Heart right ventricle (tissue), 16 donors: ENCODE results near the gene SERPINB12. TPM values are rescaled to one million over a fixed set of nuclear protein-coding genes. Genes with fewer than 3 reads are reported as not detected.

Source experiments
- ATAC-seq, 8 donors: fragments of 200-7000 bp; cut with Tn5 transposase; one replicate each; pipeline ENCODE4 v1.9.1; 2020; ENCODE audit warnings: mild to moderate bottlenecking in 8 of 8, moderate library complexity in 8 of 8, moderate number of reproducible peaks in 1 of 8
- DNase-seq, 2 donors: peaks; one replicate each; pipeline ENCODE4 v3.0.0-alpha.2; 2020
- H3K27ac ChIP-seq, 10 donors: fragments of 200-600 bp; sonication (generic) in 2 of 10; one replicate each; pipeline versions ENCODE4 v1.5.0 to v1.8.0; 2020 to 2022; ENCODE audit warnings: mild to moderate bottlenecking in 3 of 10
- H3K27me3 ChIP-seq, 7 donors: fragments of 200-600 bp; one replicate each; pipeline ENCODE4 v1.8.0; 2021 to 2022; ENCODE audit warnings: mild to moderate bottlenecking in 2 of 7
- H3K36me3 ChIP-seq, 9 donors: fragments of 200-600 bp; sonication (generic) in 1 of 9; one replicate each; pipeline versions ENCODE4 v1.5.0 to v1.8.0; 2020 to 2022; ENCODE audit warnings: mild to moderate bottlenecking in 2 of 9
- H3K4me1 ChIP-seq, 9 donors: fragments of 200-600 bp; sonication (generic) in 1 of 9; one replicate each; pipeline versions ENCODE4 v1.5.0 to v1.8.0; 2020 to 2022; ENCODE audit warnings: mild to moderate bottlenecking in 4 of 9
- H3K4me3 ChIP-seq, 10 donors: fragments of 200-600 bp; sonication (generic) in 2 of 10; one replicate each; pipeline versions ENCODE4 v1.5.0 to v1.8.0; 2020 to 2022; ENCODE audit warnings: mild to moderate bottlenecking in 7 of 10, moderate library complexity in 2 of 10
- H3K9me3 ChIP-seq, 11 donors: fragments of 200-600 bp in 10 of 11; sonication (generic) in 2 of 11; one replicate each; pipeline versions ENCODE4 v1.5.0 to v1.8.0; 2013 to 2022; ENCODE audit warnings: mild to moderate bottlenecking in 2 of 11, control low read depth in 1 of 11, moderate library complexity in 1 of 11
- CTCF ChIP-seq, 9 donors: fragments of 200-600 bp; sonication (generic) in 2 of 9; IDR thresholded peaks; one replicate each; pipeline versions ENCODE4 v1.5.0 to v1.8.0; 2021 to 2022; ENCODE audit warnings: antibody characterized with exemption in 9 of 9, mild to moderate bottlenecking in 5 of 9, moderate library complexity in 1 of 9
- WGBS, 2 donors: extraction: QIAGEN DNeasy Blood & Tissue Kit; methylation state at CpG; one replicate each; pipeline ENCODE4 v1.1.7; 2013; ENCODE audit warnings: inconsistent platforms in 1 of 2; 5-methylcytosine and 5-hydroxymethylcytosine counted together
- intact Hi-C, 10 donors: fragments of 100-400 bp; cut with DNase I; formaldehyde crosslinking; loops; one replicate each; pipeline versions ENCODE4 v1.11.1 to v1.14.2; 2022
- polyA plus RNA-seq, 2 donors: library from polyadenylated mRNA; stranded (reverse); fragments of 200-250 nt; gene quantifications; one replicate each; pipeline ENCODE4 v1.2.3, GENCODE V29; 2013
- total RNA-seq, 10 donors: library from RNA; stranded (reverse); fragmentation: NEBNext Ultra II Directional in 3 of 10; extraction: Animal tissue kit (Norgen Biotek cat#: 25700) in 3 of 10; gene quantifications; one replicate each; pipeline versions ENCODE4 v1.2.1 to v1.2.4, GENCODE V29; 2021 to 2023
- donor health status: Arrhythmogenic right ventricular cardiomyopathy.
- donor health status: ischemic (EF 13 %, LVEDD 7.1; RV severe dilation, severe dysfunction).
- donor health status: healthy with polysubstance abuse.
- donor health status: DM: no; HTN: yes; CAD: no.
- donor health status: DM: no; HTN: no; CAD: no.
- donor health status: ischemic (EF 25% LVEDD 6.9; RV normal size, moderate dysfunction).
- donor health status: ischemic (EF 25% LVEDD 5.7; RV mildly dilated, moderate dysfunction).
- donor health status: healthy.
- donor health status: DM: yes; HTN: yes; CAD: no.
- donor health status: Ischemic cardiomyopathy.
- donor health status: ischemic (EF 35%, LVEDD 5.7; RV mildly dilated, moderate dysfunction).
- donor health status: nonischemic (EF 11% LVEDD 7.7; RV severe dilation, severe dysfunction).
- donor health status: DM: yes; HTN: yes; CAD: no.
- donor health status: PGD.
- donor health status: ischemic (EF 29% LVEDD 5.4; RV normal size, mild dysfunction).
- donor health status: nonischemic (EF 23%, LVEDD 6.1; RV moderate dilation, normal function).

SERPINB12 gene
- total and polyA plus RNA-seq, 12 donors, result not detected

GRCh38 chr18:63550068-63550467 is 7.9 kb downstream of the SERPINB12 start:
- intact Hi-C loops, result no loop called here
- no peak for TF ChIP-seq CTCF (IDR thresholded peaks at IDR 0.05)
- no peaks in the 10 kb centered on the region for H3K27me3 ChIP-seq
- H3K36me3 ChIP-seq, result no peaks in the 10 kb centered on the region
- DNase-seq (no peak), ATAC-seq (no peak)
- H3K9me3 ChIP-seq, result no peaks in the 10 kb centered on the region
- WGBS, 2 donors, result 65 to 71% methylated on average over 1 of the region's 1 CpG
- peaks cover 0 to 15% (median 11%) of the 10 kb centered on the region in 9 donors for H3K4me1 ChIP-seq
- no peak overlapping the region for H3K27ac ChIP-seq
- H3K4me3 ChIP-seq, result no peak overlapping the region

- no peaks in the 10 kb centered on the region for H3K27me3 ChIP-seq
- no peak for TF ChIP-seq CTCF (IDR thresholded peaks at IDR 0.05)
- intact Hi-C loops, result no loop called here
- H3K9me3 ChIP-seq, result no peaks in the 10 kb centered on the region
- no peaks in the 10 kb centered on the region for H3K36me3 ChIP-seq
- DNase-seq (no peak), ATAC-seq (no peak)
- no peak overlapping the region for H3K27ac ChIP-seq
- 85 to 89% methylated on average over 3 of the region's 3 CpGs for WGBS, 2 donors
- H3K4me1 ChIP-seq, result peaks cover 0 to 15% (median 11%) of the 10 kb centered on the region in 9 donors
- H3K4me3 ChIP-seq, result no peak overlapping the region
These were observed 9.6 kb downstream of the SERPINB12 start for GRCh38 chr18:63551769-63552168.

GRCh38 chr18:63552581-63552980 is 10.4 kb downstream of the SERPINB12 start:
- peaks cover 0 to 15% (median 11%) of the 10 kb centered on the region in 9 donors for H3K4me1 ChIP-seq
- intact Hi-C loops, result no loop called here
- no peaks in the 10 kb centered on the region for H3K9me3 ChIP-seq
- no peaks in the 10 kb centered on the region for H3K36me3 ChIP-seq
- ATAC-seq (no peak), DNase-seq (no peak)
- H3K27ac ChIP-seq, result peak overlapping the region in 1 of 10 donors; percentile 39
- 86 to 88% methylated on average over 2 of the region's 2 CpGs for WGBS, 2 donors
- H3K4me3 ChIP-seq, result no peak overlapping the region
- no peak for TF ChIP-seq CTCF (IDR thresholded peaks at IDR 0.05)
- H3K27me3 ChIP-seq, result no peaks in the 10 kb centered on the region

- DNase-seq (peak in 1 of 2 donors; percentile 7), ATAC-seq (peak in 7 of 8 donors; percentile 45 to 94 (median 82))
- no peaks in the 10 kb centered on the region for H3K36me3 ChIP-seq
- no peaks in the 10 kb centered on the region for H3K9me3 ChIP-seq
- peak overlapping the region in 2 of 10 donors; percentile 11 to 39 for H3K27ac ChIP-seq
- WGBS, 2 donors, result 7 to 14% methylated on average over 1 of the region's 1 CpG
- H3K4me1 ChIP-seq, result peaks cover 0 to 15% (median 11%) of the 10 kb centered on the region in 9 donors
- TF ChIP-seq CTCF (IDR thresholded peaks at IDR 0.05), result no peak
- no peaks in the 10 kb centered on the region for H3K27me3 ChIP-seq
- no peak overlapping the region for H3K4me3 ChIP-seq
- intact Hi-C loops, result no loop called here
These were observed 10.9 kb downstream of the SERPINB12 start for GRCh38 chr18:63553081-63553480.
